ENCODE data around the gene GATAD1. TPM values are rescaled to one million over a fixed set of nuclear protein-coding genes. Genes with fewer than 3 reads are reported as not detected.

Gene GATAD1
- total and polyA plus RNA-seq, 10 of the 15 experiments (the other 5 are each of a cell fraction or from before 2014, with no cell fraction given), result 5.5 to 45.2 (median 14.2) TPM

GRCh38 chr7:92397542-92397941, 49.7 kb upstream of the GATAD1 start (continued):
- TF ChIP-seq ZNF592 (IDR thresholded peaks at IDR 0.05), result no peak
- TF ChIP-seq EED (IDR thresholded peaks at IDR 0.05; ENCODE audit: low read depth), result no peak

- Histone ChIP-seq H3K36me3 (ENCODE audit: control insufficient read depth in 2 of 2, insufficient read depth in 2 of 2, low read length in 1 of 2) (peaks cover 0 to 12% of the 10 kb centered on the region in 2 experiments; a peak in 2 of 4 replicates), H3K9me3 (replicated peaks; ENCODE audit: control insufficient read depth, insufficient read depth, low read length) (no peaks in the 10 kb centered on the region), H3K4me3 (no peak overlapping the region), H2AFZ (ENCODE audit: control insufficient read depth, low read depth, low read length) (no peak overlapping the region), H3K9ac (ENCODE audit: control insufficient read depth, insufficient read depth, low read length) (no peak overlapping the region), H3K79me2 (ENCODE audit: control insufficient read depth, insufficient read depth, low read length) (no peaks in the 10 kb centered on the region), H3K4me1 (ENCODE audit: control insufficient read depth, insufficient read depth, low read length) (no peaks in the 10 kb centered on the region), H3K4me2 (ENCODE audit: control insufficient read depth, insufficient read depth) (no peak overlapping the region), H3K27me3 (replicated peaks in 1 of 2; ENCODE audit: control insufficient read depth in 2 of 2, insufficient read depth in 2 of 2, low read length in 1 of 2) (no peaks in the 10 kb centered on the region), H3K27ac (ENCODE audit: control insufficient read depth, insufficient read depth) (no peak overlapping the region), H4K20me1 (ENCODE audit: control insufficient read depth, insufficient read depth) (no peaks in the 10 kb centered on the region)
- intact Hi-C loops (cut with micrococcal nuclease; ENCODE audit: unreplicated experiment) (no loop called here), in situ Hi-C loops (cut with MboI) (no loop called here)
- ChIA-PET POLR2A (no interaction called here), SMC1A (ENCODE audit: uncharacterized antibody, unreplicated experiment) (no interaction called here), CTCF (interaction anchor here (1.3 kb wide), 1 partner anchor 13 kb away, joined by 3 read pairs; no protein-coding TSS in a partner anchor), RAD21 (ENCODE audit: unreplicated experiment) (no interaction called here)
- WGBS (ENCODE audit: insufficient coverage, insufficient replicate concordance, low lambda C conversion rate, missing lambda C conversion rate), result 98% methylated on average over 2 of the region's 2 CpGs
- no TSS peak for BruUV-seq (replicated peaks)
- FAIRE-seq (no peak), DNase-seq (ENCODE audit: low read depth, low spot score) (no peak), ATAC-seq (no peak)
- no peak for TF ChIP-seq POLR2AphosphoS2 (IDR thresholded peaks at IDR 0.05; ENCODE audit: low read depth, low read length)
- no peak for TF ChIP-seq KAT2A (conservative IDR thresholded peaks at IDR 0.05; ENCODE audit: control insufficient read depth, low read depth, low read length)
- TF ChIP-seq CBX5 (IDR thresholded peaks at IDR 0.05; ENCODE audit: low read depth), result no peak
- no peak for TF ChIP-seq POLR2AphosphoS5 (IDR thresholded peaks at IDR 0.05; ENCODE audit: low read length)
Observed at GRCh38 chr7:92400013-92400412, 47.3 kb upstream of the GATAD1 start.

Data from GM12878 (cell line).